HCT116 (cell line): ENCODE data around the gene NTSR1. TPM values are rescaled to one million over a fixed set of nuclear protein-coding genes. Genes with fewer than 3 reads are reported as not detected.
A peak's percentile ranks its signal among the peaks of the same experiment; 100 is the strongest.

Experiments used
- ATAC-seq: fragments of 200-7000 bp; cut with Tn5 transposase; 2 replicates; pipeline ENCODE4 v1.9.1; 2020; ENCODE audit warnings: mild to moderate bottlenecking, moderate library complexity
- BruUV-seq: library from RNA; stranded (reverse); fragments of 400-500 nt; replicated peaks from 2 replicates; lab custom pipeline; 2021; lab: Mats Ljungman, UMichigan
- CTCF ChIA-PET: fragments of 300-600 bp; sonication (Branson Sonifier 250); formaldehyde crosslinking; loops from one replicate; lab custom pipeline; 2021; ENCODE audit warnings: antibody characterized with exemption; lab: Charles Lee
- POLR2A ChIA-PET: fragments of 300-600, 350-600 bp; sonication (Branson Sonifier 250); formaldehyde crosslinking; loops from one replicate; lab custom pipeline; 2021; ENCODE audit warnings: antibody characterized with exemption; lab: Charles Lee
- RAD21 ChIA-PET, 2 experiments: fragments of 300-600 bp; sonication (Branson Sonifier 250); formaldehyde crosslinking; loops; one replicate each; lab custom pipeline; 2023; ENCODE audit warnings: low total read pairs in 2 of 2; ENCODE audit not compliant: uncharacterized antibody in 2 of 2, unreplicated experiment in 2 of 2, low non-redundant PET in 1 of 2; lab: Charles Lee
- DNase-seq: peaks from one replicate; pipeline ENCODE4 v3.0.0-alpha.2; 2010; ENCODE audit warnings: low read depth, low spot score
- H2AFZ ChIP-seq: fragments of 200-600 bp; shearing (Covaris generic), sonication (generic); 2 replicates; pipeline ENCODE4 v1.6.1; 2017; ENCODE audit warnings: low read depth, mixed run types, mixed read lengths, antibody characterized with exemption, low read length; ENCODE audit not compliant: poor library complexity, severe bottlenecking
- H3K27ac ChIP-seq: 2 replicates; pipeline ENCODE4 v1.5.1; 2012; ENCODE audit warnings: low read depth, low read length
- H3K27me3 ChIP-seq: fragments of 200-600 bp; sonication (generic); 2 replicates; pipeline ENCODE4 v1.6.1; 2016; ENCODE audit warnings: mixed run types, low read length, mixed read lengths; ENCODE audit not compliant: insufficient read depth
- H3K36me3 ChIP-seq, 2 experiments: fragments of 200-500 bp in 1 of 2; fragments of 200-600 bp in 1 of 2; sonication (Bioruptor generic) in 1 of 2; sonication (generic) in 1 of 2; 2 replicates each; pipeline versions ENCODE4 v1.5.1 to v1.6.1; 2014 to 2016; ENCODE audit warnings: low read length in 2 of 2, inconsistent platforms in 1 of 2, mixed read lengths in 1 of 2, mixed run types in 1 of 2; ENCODE audit not compliant: insufficient read depth in 2 of 2, control insufficient read depth in 1 of 2
- H3K4me1 ChIP-seq, 2 experiments: fragments of 200-600 bp in 1 of 2; sonication (generic) in 1 of 2; 2 replicates each; pipeline versions ENCODE4 v1.5.1 to v1.6.1; 2012 to 2017; ENCODE audit warnings: low read length in 2 of 2, inconsistent platforms in 1 of 2, mild to moderate bottlenecking in 1 of 2, mixed read lengths in 1 of 2, mixed run types in 1 of 2, moderate library complexity in 1 of 2; ENCODE audit not compliant: insufficient read depth in 2 of 2, control insufficient read depth in 1 of 2
- H3K4me2 ChIP-seq: fragments of 200-600 bp; sonication (generic); 2 replicates; pipeline ENCODE4 v1.6.1; 2017; ENCODE audit warnings: mixed run types, low read length, mixed read lengths
- H3K4me3 ChIP-seq, 2 experiments: fragments of 200-600 bp in 1 of 2; sonication (generic) in 1 of 2; replicated peaks in 1 of 2; 2 replicates each; pipeline ENCODE4 v1.5.1; 2011 to 2016; ENCODE audit warnings: low read length in 2 of 2, control low read depth in 1 of 2, low read depth in 1 of 2, mild to moderate bottlenecking in 1 of 2, mixed read lengths in 1 of 2, mixed run types in 1 of 2
- H3K79me2 ChIP-seq: fragments of 200-600 bp; sonication (generic); 2 replicates; pipeline ENCODE4 v1.6.1; 2017; ENCODE audit warnings: mild to moderate bottlenecking, mixed run types, low read length, moderate library complexity, mixed read lengths; ENCODE audit not compliant: insufficient read depth
- H3K9ac ChIP-seq: fragments of 200-600 bp; sonication (generic); 2 replicates; pipeline ENCODE4 v1.6.1; 2016; ENCODE audit warnings: low read length, mixed read lengths
- H3K9me2 ChIP-seq: fragments of 200-600 bp; sonication (generic), shearing (Covaris generic); 2 replicates; pipeline ENCODE4 v1.6.1; 2017; ENCODE audit warnings: mixed run types, mild to moderate bottlenecking, moderate library complexity; ENCODE audit not compliant: insufficient read depth
- H3K9me3 ChIP-seq, 2 experiments: fragments of 200-500 bp in 1 of 2; fragments of 200-600 bp in 1 of 2; sonication (Bioruptor generic) in 1 of 2; sonication (generic) in 1 of 2; 2 replicates each; pipeline ENCODE4 v1.6.1; 2014 to 2017; ENCODE audit warnings: low read length in 2 of 2, mixed read lengths in 2 of 2, inconsistent platforms in 1 of 2, low read depth in 1 of 2, mild to moderate bottlenecking in 1 of 2, mixed run types in 1 of 2, moderate library complexity in 1 of 2; ENCODE audit not compliant: control insufficient read depth in 1 of 2, insufficient read depth in 1 of 2
- H4K20me1 ChIP-seq: fragments of 200-600 bp; sonication (generic), shearing (Covaris generic); 2 replicates; pipeline ENCODE4 v1.6.1; 2017; ENCODE audit warnings: mixed run types, mild to moderate bottlenecking, moderate library complexity; ENCODE audit not compliant: insufficient read depth
- CEBPB ChIP-seq: IDR thresholded peaks from 2 replicates; pipeline ENCODE4 v1.6.1; 2012; ENCODE audit warnings: low read depth
- EGR1 ChIP-seq: IDR thresholded peaks from 2 replicates; pipeline ENCODE4 v1.6.1; 2012; ENCODE audit warnings: low read depth
- POLR2AphosphoS5 ChIP-seq: IDR thresholded peaks from 2 replicates; pipeline ENCODE4 v1.6.1; 2011; ENCODE audit warnings: mild to moderate bottlenecking, low read depth, low read length, moderate library complexity
- TCF7L2 ChIP-seq: IDR thresholded peaks from 2 replicates; pipeline ENCODE4 v1.7.0; 2011; ENCODE audit warnings: borderline replicate concordance, inconsistent platforms; ENCODE audit not compliant: insufficient read depth, insufficient read length; ENCODE audit errors: extremely low read depth
- ZFX ChIP-seq: fragments of 450-650 bp; IDR thresholded peaks from 2 replicates; pipeline ENCODE4 v1.6.1; 2017
- ZNF274 ChIP-seq: fragments of 200-500 bp; sonication (Bioruptor generic); IDR thresholded peaks from 2 replicates; pipeline ENCODE4 v1.6.1; 2014; ENCODE audit warnings: mild to moderate bottlenecking, low read depth, low read length, inconsistent platforms
- intact Hi-C: fragments of 100-400 bp; cut with micrococcal nuclease; formaldehyde crosslinking; loops from 2 replicates; pipeline ENCODE4 v1.10.0; 2022
- total RNA-seq: library from RNA; stranded (reverse); gene quantifications from one replicate; pipeline ENCODE4 v1.2.1, GENCODE V29; 2021; ENCODE audit not compliant: unreplicated experiment

Gene NTSR1
- total RNA-seq, 1 experiment from 2014 or later = 187 TPM

GRCh38 chr20:62774762-62775161 is 66.1 kb downstream of the NTSR1 start:
- ChIA-PET RAD21 (no interaction called here), POLR2A (no interaction called here), CTCF (no interaction called here)
- Histone ChIP-seq H3K9me3 (no peaks in the 10 kb centered on the region), H3K27ac (peak overlapping the region; percentile 84; the same call in 1 of the 2 replicates), H3K4me2 (peak overlapping the region; percentile 100), H3K9me2 (no peaks in the 10 kb centered on the region), H3K79me2 (peaks cover 6% of the 10 kb centered on the region; the same call in 1 of the 2 replicates), H2AFZ (no peak overlapping the region), H3K9ac (no peak overlapping the region), H4K20me1 (no peaks in the 10 kb centered on the region), H3K27me3 (no peaks in the 10 kb centered on the region), H3K4me3 (no peak overlapping the region), H3K4me1 (peaks cover 13 to 44% of the 10 kb centered on the region in 2 experiments; a peak in 3 of 4 replicates), H3K36me3 (no peaks in the 10 kb centered on the region)
- BruUV-seq = no TSS peak
- TF ChIP-seq CEBPB (no peak), TCF7L2 (no peak)
- intact Hi-C loops = no loop called here
- DNase-seq = no peak
- no peak for ATAC-seq

GRCh38 chr20:62775206-62775605 is 66.6 kb downstream of the NTSR1 start:
- CTCF ChIA-PET = no interaction called here
- no TSS peak for BruUV-seq
- H3K9ac ChIP-seq = no peak overlapping the region

More at GRCh38 chr20:62775206-62775605, 66.6 kb downstream of the NTSR1 start:
- intact Hi-C loops = no loop called here
- no peaks in the 10 kb centered on the region for H3K36me3 ChIP-seq
- H3K27me3 ChIP-seq = no peaks in the 10 kb centered on the region
- no peaks in the 10 kb centered on the region for H3K9me2 ChIP-seq
- peak overlapping the region; percentile 100 for H3K4me2 ChIP-seq
- H3K27ac ChIP-seq = peak overlapping the region; percentile 84; the same call in 1 of the 2 replicates
- H3K9me3 ChIP-seq = no peaks in the 10 kb centered on the region
- TF ChIP-seq TCF7L2 (no peak), EGR1 (no peak), POLR2AphosphoS5 (no peak), ZFX (no peak), ZNF274 (no peak)
- H3K4me1 ChIP-seq = peaks cover 13 to 44% of the 10 kb centered on the region in 2 experiments; a peak in 3 of 4 replicates
- DNase-seq (no peak), ATAC-seq (no peak)
- no peaks in the 10 kb centered on the region for H4K20me1 ChIP-seq
- H2AFZ ChIP-seq = no peak overlapping the region
- RAD21 ChIA-PET = no interaction called here
- POLR2A ChIA-PET = no interaction called here
- H3K4me3 ChIP-seq = peak overlapping the region; percentile 53 to 84; a peak in 2 of 4 replicates
- H3K79me2 ChIP-seq = peaks cover 6% of the 10 kb centered on the region; the same call in 1 of the 2 replicates
